ENCODE measurements around the gene CDH4.
A peak's percentile ranks its signal among the peaks of the same experiment; 100 is the strongest.

CDH4 gene

DNA sequence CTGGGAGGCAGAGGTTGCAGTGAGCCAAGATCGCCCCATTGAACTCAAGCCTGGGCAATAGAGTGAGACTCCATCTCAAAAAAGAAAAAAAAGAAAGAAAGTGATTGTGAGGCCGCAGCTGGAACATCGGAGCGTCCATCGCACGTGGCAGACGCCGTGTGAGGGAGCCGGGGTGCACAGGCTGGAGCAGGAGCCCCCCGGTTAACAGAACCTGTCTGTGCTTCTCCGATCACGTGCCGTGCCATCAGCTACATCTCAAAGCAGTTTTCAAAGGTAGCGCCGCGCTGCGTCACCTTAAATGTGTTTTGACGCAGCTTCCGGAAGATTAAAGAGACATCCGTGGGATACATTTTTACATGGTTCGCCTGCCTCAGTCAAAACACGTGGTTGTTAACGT, 674.7 kb downstream of the CDH4 start:
- no peak overlapping the region for H3K4ac ChIP-seq (ENCODE audit: low read depth, low read length)
- H2BK5ac ChIP-seq (ENCODE audit: low read length) = no peak overlapping the region
- H3K27me3 ChIP-seq (ENCODE audit: insufficient read depth, low read length, poor library complexity) = no peaks in the 10 kb centered on the region
- H3K79me1 ChIP-seq (ENCODE audit: low read length) = no peaks in the 10 kb centered on the region
- no peak overlapping the region for H2BK120ac ChIP-seq (ENCODE audit: low read depth, low read length)
- H3K23ac ChIP-seq (ENCODE audit: low read length) = no peak overlapping the region
- no peaks in the 10 kb centered on the region for H3K36me3 ChIP-seq (ENCODE audit: control insufficient read depth, insufficient read depth, low read length)
- H3K79me2 ChIP-seq (ENCODE audit: control insufficient read depth, insufficient read depth, low read length) = no peaks in the 10 kb centered on the region
- no peak overlapping the region for H3K9ac ChIP-seq (ENCODE audit: low read length)
- no CpG with 5 or more reads among the region's 23 CpGs for WGBS (ENCODE audit: extremely low coverage, insufficient coverage, low lambda C conversion rate)
- H2BK15ac ChIP-seq (replicated peaks; ENCODE audit: low read depth) = no peak overlapping the region
- H4K8ac ChIP-seq (ENCODE audit: low read depth, low read length) = no peak overlapping the region
- no peak overlapping the region for H3K4me3 ChIP-seq (ENCODE audit: low read length)
- H2AK5ac ChIP-seq (ENCODE audit: low read length) = no peak overlapping the region
- no peak overlapping the region for H3K56ac ChIP-seq (ENCODE audit: low read length)
- no peak overlapping the region for H4K5ac ChIP-seq (ENCODE audit: low read length)
- no peaks in the 10 kb centered on the region for H3K4me1 ChIP-seq (ENCODE audit: control insufficient read depth, low read depth, low read length)
- H3K18ac ChIP-seq (ENCODE audit: low read length) = no peak overlapping the region
- no peak overlapping the region for H3K4me2 ChIP-seq (ENCODE audit: low read length)
- H3K27ac ChIP-seq (ENCODE audit: low read depth, low read length) = no peak overlapping the region
- no peak for DNase-seq

DNA sequence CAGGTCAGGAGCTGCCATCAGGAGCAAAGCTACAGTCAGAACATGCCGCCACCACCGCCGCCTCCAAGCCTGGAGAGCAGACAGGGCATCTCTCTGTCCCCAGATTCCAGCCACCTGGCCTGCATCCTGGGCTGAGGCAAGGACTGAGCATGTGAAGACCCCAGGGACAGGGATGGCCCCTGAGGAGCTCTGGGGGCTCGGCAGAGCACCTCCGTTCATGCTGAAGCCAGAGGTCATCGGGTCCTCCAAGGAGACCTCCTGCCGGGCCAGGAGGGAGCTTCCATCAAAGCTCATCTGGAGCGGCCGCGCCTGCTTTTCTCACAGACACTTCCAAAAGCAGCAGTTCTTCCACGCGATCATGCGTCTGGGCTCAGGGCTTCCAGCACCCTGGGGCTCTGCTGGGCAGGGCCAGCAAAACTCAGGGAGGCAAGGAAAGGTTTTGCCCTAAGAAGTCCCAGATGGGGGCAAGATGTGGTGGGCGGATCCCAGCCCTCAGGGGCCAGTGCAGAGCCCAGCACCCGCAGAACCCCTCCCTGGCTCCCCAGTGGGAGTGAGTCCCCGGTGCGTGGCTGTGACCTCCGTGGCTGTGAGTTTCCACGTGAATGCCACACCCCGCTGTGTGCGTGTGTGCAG, 675.2 kb downstream of the CDH4 start:
- Histone ChIP-seq H3K56ac (ENCODE audit: low read length) (no peak overlapping the region), H3K4ac (ENCODE audit: low read depth, low read length) (no peak overlapping the region), H4K8ac (ENCODE audit: low read depth, low read length) (no peak overlapping the region), H3K9ac (ENCODE audit: low read length) (no peak overlapping the region), H3K27ac (ENCODE audit: low read depth, low read length) (no peak overlapping the region), H2BK120ac (ENCODE audit: low read depth, low read length) (no peak overlapping the region), H2BK5ac (ENCODE audit: low read length) (no peak overlapping the region), H3K4me3 (ENCODE audit: low read length) (no peak overlapping the region), H2AK5ac (ENCODE audit: low read length) (no peak overlapping the region), H3K79me2 (ENCODE audit: control insufficient read depth, insufficient read depth, low read length) (no peaks in the 10 kb centered on the region), H3K23ac (ENCODE audit: low read length) (no peak overlapping the region), H4K5ac (ENCODE audit: low read length) (no peak overlapping the region), H3K4me2 (ENCODE audit: low read length) (no peak overlapping the region), H3K18ac (ENCODE audit: low read length) (no peak overlapping the region), H3K79me1 (ENCODE audit: low read length) (no peaks in the 10 kb centered on the region), H3K4me1 (ENCODE audit: control insufficient read depth, low read depth, low read length) (no peaks in the 10 kb centered on the region), H2BK15ac (replicated peaks; ENCODE audit: low read depth) (no peak overlapping the region), H3K36me3 (ENCODE audit: control insufficient read depth, insufficient read depth, low read length) (no peaks in the 10 kb centered on the region), H3K27me3 (ENCODE audit: insufficient read depth, low read length, poor library complexity) (no peaks in the 10 kb centered on the region)
- DNase-seq = no peak
- no CpG with 5 or more reads among the region's 21 CpGs for WGBS (ENCODE audit: extremely low coverage, insufficient coverage, low lambda C conversion rate)

GRCh38 chr20:61927826-61928541, 675.9 kb downstream of the CDH4 start:
- Histone ChIP-seq H3K27ac (ENCODE audit: low read depth, low read length) (no peak overlapping the region), H3K4me2 (ENCODE audit: low read length) (no peak overlapping the region), H3K56ac (ENCODE audit: low read length) (no peak overlapping the region), H3K27me3 (ENCODE audit: insufficient read depth, low read length, poor library complexity) (no peaks in the 10 kb centered on the region), H2AK5ac (ENCODE audit: low read length) (no peak overlapping the region), H2BK5ac (ENCODE audit: low read length) (no peak overlapping the region), H4K8ac (ENCODE audit: low read depth, low read length) (no peak overlapping the region), H3K18ac (ENCODE audit: low read length) (no peak overlapping the region), H3K9ac (ENCODE audit: low read length) (no peak overlapping the region), H4K5ac (ENCODE audit: low read length) (no peak overlapping the region), H3K4me3 (ENCODE audit: low read length) (no peak overlapping the region), H3K4me1 (ENCODE audit: control insufficient read depth, low read depth, low read length) (no peaks in the 10 kb centered on the region), H3K36me3 (ENCODE audit: control insufficient read depth, insufficient read depth, low read length) (no peaks in the 10 kb centered on the region), H2BK120ac (ENCODE audit: low read depth, low read length) (no peak overlapping the region), H3K79me1 (ENCODE audit: low read length) (no peaks in the 10 kb centered on the region), H3K23ac (ENCODE audit: low read length) (no peak overlapping the region), H3K79me2 (ENCODE audit: control insufficient read depth, insufficient read depth, low read length) (no peaks in the 10 kb centered on the region), H2BK15ac (replicated peaks; ENCODE audit: low read depth) (no peak overlapping the region), H3K4ac (ENCODE audit: low read depth, low read length) (no peak overlapping the region)
- DNase-seq = no peak
- WGBS (ENCODE audit: extremely low coverage, insufficient coverage, low lambda C conversion rate) = no CpG with 5 or more reads among the region's 43 CpGs

DNA sequence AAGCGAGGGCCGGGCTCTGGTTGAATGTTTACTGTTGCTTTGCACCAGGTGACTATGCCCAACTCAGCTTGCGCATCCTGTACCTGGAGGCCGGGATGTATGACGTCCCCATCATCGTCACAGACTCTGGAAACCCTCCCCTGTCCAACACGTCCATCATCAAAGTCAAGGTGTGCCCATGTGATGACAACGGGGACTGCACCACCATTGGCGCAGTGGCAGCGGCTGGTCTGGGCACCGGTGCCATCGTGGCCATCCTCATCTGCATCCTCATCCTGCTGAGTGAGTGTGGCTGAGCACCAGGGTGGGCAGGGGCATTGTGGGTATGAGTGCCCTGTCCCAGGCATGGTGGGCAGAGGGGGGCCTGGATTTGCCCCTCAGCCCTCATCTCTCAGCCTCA, 677.5 kb downstream of the CDH4 start:
- Histone ChIP-seq H4K5ac (ENCODE audit: low read length) (no peak overlapping the region), H3K56ac (ENCODE audit: low read length) (no peak overlapping the region), H3K18ac (ENCODE audit: low read length) (no peak overlapping the region), H2BK5ac (ENCODE audit: low read length) (no peak overlapping the region), H3K9ac (ENCODE audit: low read length) (no peak overlapping the region), H3K36me3 (ENCODE audit: control insufficient read depth, insufficient read depth, low read length) (no peaks in the 10 kb centered on the region), H3K79me1 (ENCODE audit: low read length) (no peaks in the 10 kb centered on the region), H2AK5ac (ENCODE audit: low read length) (no peak overlapping the region), H3K4ac (ENCODE audit: low read depth, low read length) (no peak overlapping the region), H3K27ac (ENCODE audit: low read depth, low read length) (no peak overlapping the region), H4K8ac (ENCODE audit: low read depth, low read length) (no peak overlapping the region), H2BK120ac (ENCODE audit: low read depth, low read length) (no peak overlapping the region), H3K27me3 (ENCODE audit: insufficient read depth, low read length, poor library complexity) (no peaks in the 10 kb centered on the region), H3K79me2 (ENCODE audit: control insufficient read depth, insufficient read depth, low read length) (no peaks in the 10 kb centered on the region), H3K4me2 (ENCODE audit: low read length) (no peak overlapping the region), H3K4me1 (ENCODE audit: control insufficient read depth, low read depth, low read length) (no peaks in the 10 kb centered on the region), H3K23ac (ENCODE audit: low read length) (no peak overlapping the region), H3K4me3 (ENCODE audit: low read length) (no peak overlapping the region), H2BK15ac (replicated peaks; ENCODE audit: low read depth) (no peak overlapping the region)
- DNase-seq = no peak
- no CpG with 5 or more reads among the region's 12 CpGs for WGBS (ENCODE audit: extremely low coverage, insufficient coverage, low lambda C conversion rate)

- no peaks in the 10 kb centered on the region for H3K36me3 ChIP-seq (ENCODE audit: control insufficient read depth, insufficient read depth, low read length)
- no peak overlapping the region for H2BK15ac ChIP-seq (replicated peaks; ENCODE audit: low read depth)
- no peaks in the 10 kb centered on the region for H3K27me3 ChIP-seq (ENCODE audit: insufficient read depth, low read length, poor library complexity)
- no peak overlapping the region for H4K5ac ChIP-seq (ENCODE audit: low read length)
- no peak overlapping the region for H3K9ac ChIP-seq (ENCODE audit: low read length)
- peak; percentile 19 for DNase-seq
- no peak overlapping the region for H3K4me2 ChIP-seq (ENCODE audit: low read length)
- no peaks in the 10 kb centered on the region for H3K79me1 ChIP-seq (ENCODE audit: low read length)
- H3K79me2 ChIP-seq (ENCODE audit: control insufficient read depth, insufficient read depth, low read length) = no peaks in the 10 kb centered on the region
- no peak overlapping the region for H2BK5ac ChIP-seq (ENCODE audit: low read length)
- no peak overlapping the region for H3K27ac ChIP-seq (ENCODE audit: low read depth, low read length)
- no peak overlapping the region for H3K18ac ChIP-seq (ENCODE audit: low read length)
- H2AK5ac ChIP-seq (ENCODE audit: low read length) = no peak overlapping the region
- H3K56ac ChIP-seq (ENCODE audit: low read length) = no peak overlapping the region
- no peak overlapping the region for H2BK120ac ChIP-seq (ENCODE audit: low read depth, low read length)
- H3K23ac ChIP-seq (ENCODE audit: low read length) = no peak overlapping the region
- WGBS (ENCODE audit: extremely low coverage, insufficient coverage, low lambda C conversion rate) = no CpG with 5 or more reads among the region's 12 CpGs
- H3K4ac ChIP-seq (ENCODE audit: low read depth, low read length) = no peak overlapping the region
- H4K8ac ChIP-seq (ENCODE audit: low read depth, low read length) = no peak overlapping the region
- no peaks in the 10 kb centered on the region for H3K4me1 ChIP-seq (ENCODE audit: control insufficient read depth, low read depth, low read length)
- H3K4me3 ChIP-seq (ENCODE audit: low read length) = no peak overlapping the region
Measured at GRCh38 chr20:61929971-61930666, 678.1 kb downstream of the CDH4 start.

Measured in mesendoderm (in vitro differentiated cells).